SK-N-SH (cell line): Measurements from ENCODE around the gene UBAC2. TPM values are rescaled to one million over a fixed set of nuclear protein-coding genes. Genes with fewer than 3 reads are reported as not detected.

Source experiments
- CTCF ChIA-PET: fragments of 300-600, 350-600 bp; formaldehyde crosslinking; extraction: SDS; loops from one replicate; lab custom pipeline; 2021; lab: Yijun Ruan, JAX
- POLR2A ChIA-PET: fragments of 350-600 bp; sonication (Branson Sonifier 250); formaldehyde crosslinking; extraction: SDS; loops from one replicate; lab custom pipeline; 2020; ENCODE audit warnings: antibody characterized with exemption, inconsistent platforms; lab: Yijun Ruan, JAX
- DNase-seq: peaks from one replicate; pipeline ENCODE4 v3.0.0; 2012
- H2AFZ ChIP-seq: fragments of 200-600 bp; sonication (generic); 2 replicates; pipeline ENCODE4 v1.8.1; 2016; ENCODE audit warnings: antibody characterized with exemption, mild to moderate bottlenecking, low read depth
- H3F3A ChIP-seq: fragments of 200-600 bp; sonication (generic); replicated peaks from 2 replicates; pipeline ENCODE3; 2016; ENCODE audit warnings: antibody characterized with exemption, mild to moderate bottlenecking; ENCODE audit not compliant: insufficient read depth
- H3K27ac ChIP-seq, 2 experiments: fragments of 200-500 bp in 1 of 2; fragments of 200-600 bp in 1 of 2; sonication (Bioruptor generic) in 1 of 2; sonication (generic), shearing (Covaris generic) in 1 of 2; 2 replicates each; pipeline versions ENCODE4 v1.5.1 to v1.6.1; 2014 to 2016; ENCODE audit warnings: low read depth in 2 of 2, inconsistent platforms in 1 of 2, low read length in 1 of 2, mild to moderate bottlenecking in 1 of 2, mixed read lengths in 1 of 2
- H3K27me3 ChIP-seq: fragments of 200-600 bp; sonication (generic), shearing (Covaris generic); 2 replicates; pipeline ENCODE4 v1.6.1; 2016; ENCODE audit warnings: mixed run types; ENCODE audit not compliant: insufficient read depth
- H3K36me3 ChIP-seq, 2 experiments: fragments of 200-500 bp in 1 of 2; fragments of 200-600 bp in 1 of 2; sonication (Bioruptor generic) in 1 of 2; sonication (generic) in 1 of 2; replicated peaks in 1 of 2; 2 replicates each; pipeline versions ENCODE3 to v1.5.1; 2014 to 2016; ENCODE audit warnings: low read length in 1 of 2, mild to moderate bottlenecking in 1 of 2; ENCODE audit not compliant: insufficient read depth in 2 of 2, control insufficient read depth in 1 of 2
- H3K4me1 ChIP-seq, 2 experiments: fragments of 200-500 bp in 1 of 2; fragments of 200-600 bp in 1 of 2; sonication (Bioruptor generic) in 1 of 2; sonication (generic), shearing (Covaris generic) in 1 of 2; 2 replicates each; pipeline versions ENCODE4 v1.5.1 to v1.6.1; 2014 to 2016; ENCODE audit warnings: low read depth in 1 of 2, low read length in 1 of 2, mixed run types in 1 of 2; ENCODE audit not compliant: insufficient read depth in 2 of 2, control insufficient read depth in 1 of 2
- H3K4me2 ChIP-seq: fragments of 200-600 bp; sonication (generic), shearing (Covaris generic); 2 replicates; pipeline ENCODE4 v1.6.1; 2017; ENCODE audit warnings: mixed run types
- H3K4me3 ChIP-seq, 2 experiments: fragments of 200-500 bp in 1 of 2; fragments of 200-600 bp in 1 of 2; sonication (Bioruptor generic) in 1 of 2; sonication (generic), shearing (Covaris generic) in 1 of 2; 2 replicates each; pipeline versions ENCODE4 v1.5.1 to v1.8.1; 2014 to 2016; ENCODE audit warnings: low read depth in 2 of 2, inconsistent platforms in 1 of 2, low read length in 1 of 2, mild to moderate bottlenecking in 1 of 2, mixed read lengths in 1 of 2, moderate library complexity in 1 of 2
- H3K79me2 ChIP-seq: fragments of 200-600 bp; sonication (generic); 2 replicates; pipeline ENCODE4 v1.8.1; 2017; ENCODE audit warnings: mild to moderate bottlenecking; ENCODE audit not compliant: insufficient read depth
- H3K9ac ChIP-seq: fragments of 200-600 bp; sonication (generic); 2 replicates; pipeline ENCODE4 v1.6.1; 2017; ENCODE audit warnings: mixed run types
- H3K9me2 ChIP-seq: fragments of 200-600 bp; sonication (generic); 2 replicates; pipeline ENCODE4 v1.6.1; 2017; ENCODE audit warnings: mixed run types
- H3K9me3 ChIP-seq: fragments of 200-600 bp; sonication (generic); 2 replicates; pipeline ENCODE4 v1.6.1; 2017; ENCODE audit warnings: mixed run types, mild to moderate bottlenecking, moderate library complexity
- H4K20me1 ChIP-seq: fragments of 200-600 bp; sonication (generic); 2 replicates; pipeline ENCODE4 v1.6.1; 2017; ENCODE audit warnings: mild to moderate bottlenecking, mixed run types; ENCODE audit not compliant: insufficient read depth
- ELF1 ChIP-seq: IDR thresholded peaks from 2 replicates; pipeline ENCODE4 v1.4.0; 2012
- EP300 ChIP-seq, 2 experiments: IDR thresholded peaks; 2 replicates each; pipeline versions ENCODE4 v1.4.0 to v1.6.1; 2012; ENCODE audit warnings: borderline replicate concordance in 1 of 2, low read depth in 1 of 2, low read length in 1 of 2
- EZH2phosphoT487 ChIP-seq: fragments of 200-600 bp; sonication (generic); IDR thresholded peaks from 2 replicates; pipeline ENCODE4 v1.6.1; 2017; ENCODE audit warnings: low read depth, mixed run types, mild to moderate bottlenecking, antibody characterized with exemption, moderate library complexity, borderline replicate concordance
- FOSL2 ChIP-seq: IDR thresholded peaks from 2 replicates; pipeline ENCODE4 v1.4.0; 2012; ENCODE audit warnings: low read depth, mild to moderate bottlenecking, moderate library complexity, borderline replicate concordance
- GABPA ChIP-seq: IDR thresholded peaks from 2 replicates; pipeline ENCODE4 v1.4.0; 2012; ENCODE audit warnings: low read depth, mild to moderate bottlenecking
- GATA2 ChIP-seq: sonication (generic); formaldehyde crosslinking; IDR thresholded peaks from 2 replicates; pipeline ENCODE4 v1.5.0; 2020; ENCODE audit warnings: mild to moderate bottlenecking, missing genetic modification reagents
- JUND ChIP-seq: IDR thresholded peaks from 2 replicates; pipeline ENCODE4 v1.4.0; 2012
- MAX ChIP-seq: IDR thresholded peaks from 2 replicates; pipeline ENCODE4 v1.4.0; 2012; ENCODE audit warnings: low read depth
- MXI1 ChIP-seq: IDR thresholded peaks from 2 replicates; pipeline ENCODE4 v1.6.1; 2012; ENCODE audit warnings: mild to moderate bottlenecking, low read depth, low read length, improper control_type of control experiment
- NFIC ChIP-seq: IDR thresholded peaks from 2 replicates; pipeline ENCODE4 v1.4.0; 2012; ENCODE audit warnings: borderline replicate concordance
- NRF1 ChIP-seq: IDR thresholded peaks from 2 replicates; pipeline ENCODE4 v1.6.1; 2012; ENCODE audit warnings: low read depth, mild to moderate bottlenecking, low read length
- REST ChIP-seq: IDR thresholded peaks from 2 replicates; pipeline ENCODE4 v1.6.1; 2012; ENCODE audit warnings: mild to moderate bottlenecking, low read depth, low read length, moderate library complexity
- RFX5 ChIP-seq: IDR thresholded peaks from 2 replicates; pipeline ENCODE4 v1.6.1; 2012; ENCODE audit warnings: mild to moderate bottlenecking, improper control_type of control experiment, low read length
- RXRA ChIP-seq: IDR thresholded peaks from 2 replicates; pipeline ENCODE4 v1.4.0; 2012; ENCODE audit warnings: low read depth, mild to moderate bottlenecking, borderline replicate concordance
- SIN3A ChIP-seq: IDR thresholded peaks from 2 replicates; pipeline ENCODE4 v1.6.1; 2012; ENCODE audit warnings: low read depth, mild to moderate bottlenecking, low read length, moderate library complexity, borderline replicate concordance
- WGBS: methylation state at CpG from one replicate; pipeline ENCODE4 v1.1.6; 2017; ENCODE audit warnings: low lambda C conversion rate; 5-methylcytosine and 5-hydroxymethylcytosine counted together
- polyA plus RNA-seq, 3 experiments: library from polyadenylated mRNA; depleted of rRNA; stranded (reverse); fragments of >200 nt; gene quantifications; 2 replicates each; pipeline ENCODE4 v1.2.3, GENCODE V29; 2012
- TF ChIP-seq, protein P1 (sequence below): fragments of 200-600 bp; sonication (generic); IDR thresholded peaks from 2 replicates; pipeline ENCODE4 v1.6.1; 2017; ENCODE audit warnings: antibody characterized with exemption, mild to moderate bottlenecking, moderate library complexity

Gene UBAC2
- polyA plus RNA-seq, 1 of the 3 experiments (the other 2 are of a cell fraction), result 79.0 TPM

DNA sequence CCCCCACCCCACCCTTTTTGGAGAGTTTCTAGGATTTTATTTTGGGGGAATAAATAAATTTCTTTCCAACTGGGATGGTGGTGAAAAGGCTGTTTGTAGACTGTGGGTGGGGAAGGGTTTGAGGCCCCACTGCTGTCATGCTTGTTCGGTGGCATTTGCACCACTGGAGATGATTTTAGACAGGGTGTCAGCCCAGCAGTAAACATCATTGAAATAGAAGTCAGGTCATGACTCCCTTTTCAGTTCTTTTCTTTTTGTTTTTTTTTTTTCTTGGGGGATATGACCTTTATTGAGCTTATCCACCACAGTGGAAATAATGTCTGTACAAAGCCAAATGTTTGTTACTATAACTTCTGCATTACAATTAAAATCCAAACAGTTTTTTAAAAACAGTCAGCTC, 14.1 kb downstream of the UBAC2 start:
- Histone ChIP-seq H3K4me2 (no peak overlapping the region), H3K36me3 (peaks cover 0 to 3% of the 10 kb centered on the region in 2 experiments), H3K9me3 (no peaks in the 10 kb centered on the region), H3K9me2 (no peaks in the 10 kb centered on the region), H3K27ac (no peak overlapping the region), H3K4me1 (peaks cover 0 to 10% of the 10 kb centered on the region in 2 experiments; a peak in 1 of 4 replicates), H3K27me3 (no peaks in the 10 kb centered on the region), H3K9ac (no peak overlapping the region), H4K20me1 (no peaks in the 10 kb centered on the region), H3K79me2 (peaks cover 86% of the 10 kb centered on the region), H3F3A (no peaks in the 10 kb centered on the region), H2AFZ (no peak overlapping the region), H3K4me3 (no peak overlapping the region)
- DNase-seq, result no peak
- POLR2A ChIA-PET, result no interaction called here
- CTCF ChIA-PET, result interaction anchor here (0.6 to 1.5 kb wide), 5 partner anchors 38 to 1918 kb away, joined by 3 to 4 read pairs (median 3); no protein-coding TSS in a partner anchor
- TF ChIP-seq ELF1 (no peak), EZH2phosphoT487 (no peak), GATA2 (CRISPR knock-in tag) (no peak), NFIC (no peak), RXRA (no peak), JUND (no peak), REST (no peak), NRF1 (no peak), SIN3A (no peak), MXI1 (no peak), EP300 (IDR thresholded peaks at IDR 0.05; ENCODE audit: borderline replicate concordance in 1 of 2, low read depth in 1 of 2, low read length in 1 of 2) (no peak), RFX5 (no peak), FOSL2 (no peak), GABPA (no peak), MAX (no peak)
- TF ChIP-seq, protein P1, sequence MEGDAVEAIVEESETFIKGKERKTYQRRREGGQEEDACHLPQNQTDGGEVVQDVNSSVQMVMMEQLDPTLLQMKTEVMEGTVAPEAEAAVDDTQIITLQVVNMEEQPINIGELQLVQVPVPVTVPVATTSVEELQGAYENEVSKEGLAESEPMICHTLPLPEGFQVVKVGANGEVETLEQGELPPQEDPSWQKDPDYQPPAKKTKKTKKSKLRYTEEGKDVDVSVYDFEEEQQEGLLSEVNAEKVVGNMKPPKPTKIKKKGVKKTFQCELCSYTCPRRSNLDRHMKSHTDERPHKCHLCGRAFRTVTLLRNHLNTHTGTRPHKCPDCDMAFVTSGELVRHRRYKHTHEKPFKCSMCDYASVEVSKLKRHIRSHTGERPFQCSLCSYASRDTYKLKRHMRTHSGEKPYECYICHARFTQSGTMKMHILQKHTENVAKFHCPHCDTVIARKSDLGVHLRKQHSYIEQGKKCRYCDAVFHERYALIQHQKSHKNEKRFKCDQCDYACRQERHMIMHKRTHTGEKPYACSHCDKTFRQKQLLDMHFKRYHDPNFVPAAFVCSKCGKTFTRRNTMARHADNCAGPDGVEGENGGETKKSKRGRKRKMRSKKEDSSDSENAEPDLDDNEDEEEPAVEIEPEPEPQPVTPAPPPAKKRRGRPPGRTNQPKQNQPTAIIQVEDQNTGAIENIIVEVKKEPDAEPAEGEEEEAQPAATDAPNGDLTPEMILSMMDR, result no peak
- 95% methylated on average over 1 of the region's 1 CpG for WGBS
